MCF 10A (cell line): Measurements from ENCODE around the gene SHH. TPM values are rescaled to one million over a fixed set of nuclear protein-coding genes. Genes with fewer than 3 reads are reported as not detected.

ENCODE experiments used
- BruUV-seq: library from RNA; stranded (reverse); fragments of 400-500 nt; replicated peaks from 2 replicates; lab custom pipeline; 2021; lab: Mats Ljungman, UMichigan
- CTCF ChIA-PET: fragments of 300-600 bp; sonication (Branson Sonifier 250); formaldehyde crosslinking; extraction: SDS; loops from one replicate; lab custom pipeline; 2021; ENCODE audit warnings: antibody characterized with exemption, inconsistent platforms; lab: Yijun Ruan, JAX
- POLR2A ChIA-PET: fragments of 300-600, 350-650 bp; sonication (Branson Sonifier 250); formaldehyde crosslinking; extraction: SDS; loops from one replicate; lab custom pipeline; 2020; ENCODE audit warnings: antibody characterized with exemption, inconsistent platforms; lab: Yijun Ruan, JAX
- DNase-seq: peaks from one replicate; pipeline ENCODE4 v3.0.0-alpha.2; 2018; ENCODE audit not compliant: unreplicated experiment
- H3K27ac Mint-ChIP-seq: one replicate; pipeline ENCODE4 v1.8.0; 2022; ENCODE audit warnings: mild to moderate bottlenecking, low read depth, mixed read lengths; ENCODE audit not compliant: unreplicated experiment
- H3K27me3 Mint-ChIP-seq: one replicate; pipeline ENCODE4 v1.8.0; 2022; ENCODE audit warnings: mixed read lengths; ENCODE audit not compliant: insufficient read depth, unreplicated experiment
- H3K36me3 Mint-ChIP-seq: one replicate; pipeline ENCODE4 v1.8.0; 2022; ENCODE audit warnings: mild to moderate bottlenecking, moderate library complexity, mixed read lengths; ENCODE audit not compliant: insufficient read depth, unreplicated experiment
- H3K4me1 Mint-ChIP-seq: one replicate; pipeline ENCODE4 v1.8.0; 2022; ENCODE audit warnings: mixed read lengths; ENCODE audit not compliant: insufficient read depth, unreplicated experiment
- H3K4me3 Mint-ChIP-seq: one replicate; pipeline ENCODE4 v1.8.0; 2022; ENCODE audit warnings: mild to moderate bottlenecking, moderate library complexity, mixed read lengths; ENCODE audit not compliant: unreplicated experiment
- H3K9me3 Mint-ChIP-seq: one replicate; pipeline ENCODE4 v1.8.0; 2022; ENCODE audit warnings: mixed read lengths; ENCODE audit not compliant: unreplicated experiment
- CTCF ChIP-seq: fragments of 200-600 bp; IDR thresholded peaks from one replicate; pipeline ENCODE4 v1.8.0; 2022; ENCODE audit warnings: antibody characterized with exemption, mild to moderate bottlenecking; ENCODE audit not compliant: unreplicated experiment
- intact Hi-C: fragments of 100-400 bp; cut with micrococcal nuclease; formaldehyde crosslinking; loops from 2 replicates; pipeline ENCODE4 v1.14.1; 2022
- total RNA-seq: library from RNA; stranded (reverse); gene quantifications from 2 replicates; pipeline ENCODE4 v1.2.3, GENCODE V29; 2022

Gene SHH
- total RNA-seq, 1 experiment from 2014 or later = not detected

- Mint-ChIP-seq H3K4me3 (no peak overlapping the region), H3K9me3 (no peaks in the 10 kb centered on the region), H3K27me3 (peaks cover 44% of the 10 kb centered on the region), H3K36me3 (peaks cover 6% of the 10 kb centered on the region), H3K4me1 (peaks cover 5% of the 10 kb centered on the region), H3K27ac (no peak overlapping the region)
- BruUV-seq = no TSS peak
- intact Hi-C loops = no loop called here
- ChIA-PET POLR2A (no interaction called here), CTCF (interaction anchor here (0.6 to 0.9 kb wide), 4 partner anchors 13 to 526 kb away, joined by 3 to 4 read pairs (median 3); no protein-coding TSS in a partner anchor)
- TF ChIP-seq CTCF = no peak
- no peak for DNase-seq
These were observed 4.3 kb downstream of the SHH start for GRCh38 chr7:155807789-155808548.

GRCh38 chr7:155807065-155807671, 5.1 kb downstream of the SHH start:
- no peaks in the 10 kb centered on the region for H3K9me3 Mint-ChIP-seq
- H3K4me3 Mint-ChIP-seq = no peak overlapping the region
- TF ChIP-seq CTCF = no peak
- H3K27ac Mint-ChIP-seq = no peak overlapping the region
- BruUV-seq = no TSS peak
- intact Hi-C loops = no loop called here
- peaks cover 36% of the 10 kb centered on the region for H3K27me3 Mint-ChIP-seq
- no peak for DNase-seq
- peaks cover 6% of the 10 kb centered on the region for H3K36me3 Mint-ChIP-seq
- peaks cover 5% of the 10 kb centered on the region for H3K4me1 Mint-ChIP-seq
- ChIA-PET POLR2A (no interaction called here), CTCF (interaction anchor here (0.6 kb wide), 1 partner anchor 973 kb away, joined by 4 read pairs; no protein-coding TSS in a partner anchor)

GRCh38 chr7:155806096-155806871, 6.0 kb downstream of the SHH start:
- BruUV-seq = no TSS peak
- CTCF ChIA-PET = interaction anchor here (0.6 kb wide), 2 partner anchors 892 to 973 kb away, joined by 3 to 4 read pairs; no protein-coding TSS in a partner anchor
- POLR2A ChIA-PET = no interaction called here
- TF ChIP-seq CTCF = no peak
- Mint-ChIP-seq H3K36me3 (no peaks in the 10 kb centered on the region), H3K27me3 (peaks cover 27% of the 10 kb centered on the region), H3K9me3 (no peaks in the 10 kb centered on the region), H3K4me3 (no peak overlapping the region), H3K27ac (no peak overlapping the region), H3K4me1 (peaks cover 5% of the 10 kb centered on the region)
- intact Hi-C loops = no loop called here
- no peak for DNase-seq

- TF ChIP-seq CTCF = no peak
- Mint-ChIP-seq H3K27ac (no peak overlapping the region), H3K9me3 (no peaks in the 10 kb centered on the region), H3K4me3 (no peak overlapping the region), H3K4me1 (peaks cover 5% of the 10 kb centered on the region), H3K36me3 (no peaks in the 10 kb centered on the region), H3K27me3 (peaks cover 22% of the 10 kb centered on the region)
- DNase-seq = no peak
- BruUV-seq = no TSS peak
- ChIA-PET POLR2A (no interaction called here), CTCF (interaction anchor here (0.6 kb wide), 2 partner anchors 666 to 892 kb away, joined by 3 to 4 read pairs; no protein-coding TSS in a partner anchor)
- intact Hi-C loops = loop anchor here (1.0 to 2.0 kb wide), 2 partner anchors 959 to 1011 kb away; no protein-coding TSS in a partner anchor
These were observed 6.5 kb downstream of the SHH start for GRCh38 chr7:155805826-155806095.
